Medulla oblongata (tissue), 1 donor: ENCODE results near the gene DNTT.
A peak's percentile ranks its signal among the peaks of the same experiment; 100 is the strongest.

Source experiments
- DNase-seq: peaks from one replicate; pipeline ENCODE4 v3.0.0-alpha.2; 2015; ENCODE audit errors: extremely low spot score

The DNTT gene

DNA sequence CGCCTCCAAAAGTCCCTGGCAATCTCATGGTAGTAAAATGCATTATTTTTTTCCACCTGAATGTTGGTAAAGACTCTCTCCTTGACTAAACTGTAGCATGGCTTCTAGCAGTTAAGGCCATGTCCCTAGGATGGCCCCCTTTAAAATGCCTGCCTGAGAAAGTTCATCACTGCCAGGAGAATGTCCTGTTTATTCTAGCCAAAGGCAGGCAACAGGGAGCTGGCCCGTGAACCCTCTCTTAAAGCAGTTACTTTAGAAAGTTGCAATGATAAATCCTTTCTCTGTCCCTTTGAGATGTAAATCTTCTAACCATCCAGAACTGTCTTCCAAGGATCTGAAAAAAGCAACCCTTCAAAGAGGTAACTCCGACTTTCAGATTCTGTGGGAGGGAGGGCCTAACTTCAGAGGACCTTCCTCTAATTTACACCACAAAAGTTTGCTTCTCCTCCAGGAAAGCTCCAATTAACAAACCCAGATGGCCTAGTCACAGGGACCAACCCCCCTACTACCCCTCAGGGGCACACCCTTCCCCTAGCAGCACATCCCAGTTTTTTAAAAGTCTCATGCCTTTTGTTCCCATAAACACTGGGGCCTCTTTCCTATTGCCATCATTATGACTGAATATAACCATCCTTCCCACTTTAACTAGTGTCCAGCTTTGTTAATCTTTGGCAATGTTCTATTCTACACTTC, 5.5 kb downstream of the DNTT start:
- DNase-seq, result no peak

DNA sequence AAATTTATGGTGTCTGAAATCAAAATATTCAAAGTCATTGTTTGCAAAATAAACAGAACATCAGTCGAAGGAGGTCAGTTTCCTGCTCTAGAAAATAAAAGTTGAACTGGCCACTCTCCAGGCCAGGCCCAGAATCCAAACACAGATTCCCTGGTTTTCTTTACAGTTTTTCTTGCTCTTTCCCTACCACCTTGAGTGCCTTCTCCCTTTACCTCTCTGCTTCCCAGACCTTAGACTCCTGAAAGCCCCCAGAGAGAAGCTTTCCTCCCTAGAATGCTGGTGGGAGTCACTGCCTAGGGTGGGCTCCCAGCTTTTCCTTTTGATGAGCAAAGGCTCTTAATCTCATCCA, 6.1 kb downstream of the DNTT start:
- DNase-seq, result no peak

DNA sequence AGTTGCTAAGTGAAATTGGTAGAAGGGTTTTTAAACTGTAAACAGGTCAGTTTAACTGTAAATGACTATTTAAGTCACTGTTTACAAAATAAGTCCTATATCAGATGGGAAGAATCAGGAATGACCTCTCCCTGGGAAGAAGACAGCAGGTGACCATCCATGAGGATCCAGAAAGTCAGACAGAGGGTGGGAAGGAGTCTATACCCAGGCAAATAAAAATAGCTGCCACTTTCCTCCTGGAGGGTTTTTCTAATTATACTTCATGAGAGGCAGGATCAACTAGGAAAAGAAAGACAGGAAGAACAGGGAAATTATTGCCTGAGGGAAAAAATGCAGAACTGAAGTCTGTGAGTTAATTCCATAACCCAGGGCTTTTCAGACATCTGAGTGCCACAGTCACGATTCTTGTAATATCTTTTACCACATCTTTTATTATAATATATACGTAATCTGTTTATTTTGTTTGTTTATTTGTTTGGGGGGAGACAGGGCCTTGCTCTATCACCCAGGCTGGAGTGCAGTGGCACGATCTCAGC, 7.0 kb downstream of the DNTT start:
- DNase-seq, result no peak

DNA sequence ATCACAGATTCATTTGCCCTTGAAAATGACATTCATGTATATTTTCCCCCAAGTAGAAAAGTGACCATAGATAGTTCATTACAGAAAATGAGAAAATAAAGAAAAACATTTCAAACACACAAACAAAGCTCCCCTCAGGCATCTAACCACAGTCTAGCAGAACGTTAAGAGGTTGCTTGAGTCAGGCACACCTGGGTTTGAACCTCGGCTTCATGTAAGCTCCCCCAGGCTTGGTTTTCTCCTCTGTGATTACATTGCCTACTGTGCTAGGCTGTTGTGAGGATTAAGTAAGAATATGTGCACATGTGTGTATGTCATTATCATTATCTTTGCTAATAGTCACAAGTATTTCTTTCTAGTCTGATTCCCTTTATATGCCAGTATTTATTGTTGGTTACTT, 9.1 kb downstream of the DNTT start:
- DNase-seq, result no peak

DNA sequence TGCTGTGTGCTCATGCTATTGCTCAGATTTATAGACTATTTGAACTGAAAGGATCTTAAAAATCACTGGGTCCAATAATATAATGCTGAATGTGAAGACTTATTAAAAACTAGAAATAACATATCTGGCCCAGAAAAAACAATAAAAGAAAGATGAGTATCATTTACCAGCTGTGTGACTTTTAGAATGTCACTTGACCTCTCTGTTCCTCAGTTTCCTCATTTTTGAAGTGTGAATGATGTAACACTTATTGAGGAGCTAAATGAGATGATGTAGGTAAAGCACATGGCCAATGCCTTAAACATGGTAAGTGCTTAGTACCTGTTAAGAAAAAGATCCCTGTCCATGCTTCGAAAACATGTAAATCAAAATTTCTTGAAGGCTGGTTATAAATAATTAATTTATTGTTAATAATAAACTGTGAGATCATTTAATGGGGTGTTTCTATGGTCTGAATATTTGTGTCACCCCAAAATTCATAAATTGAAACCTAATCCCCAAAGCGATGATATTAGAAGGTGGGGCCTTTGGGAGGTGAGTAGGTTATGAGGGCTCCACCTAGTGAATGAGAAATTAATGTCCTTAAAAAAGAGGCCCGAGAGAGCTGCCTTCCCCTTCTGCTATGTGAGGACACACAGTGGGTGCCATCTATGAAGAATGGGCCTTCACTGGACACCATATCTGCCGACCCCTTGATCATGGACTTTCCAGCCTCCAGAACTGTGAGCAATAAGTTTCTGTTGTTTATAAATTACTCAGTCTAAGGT, 13.0 kb downstream of the DNTT start:
- no peak for DNase-seq

DNA sequence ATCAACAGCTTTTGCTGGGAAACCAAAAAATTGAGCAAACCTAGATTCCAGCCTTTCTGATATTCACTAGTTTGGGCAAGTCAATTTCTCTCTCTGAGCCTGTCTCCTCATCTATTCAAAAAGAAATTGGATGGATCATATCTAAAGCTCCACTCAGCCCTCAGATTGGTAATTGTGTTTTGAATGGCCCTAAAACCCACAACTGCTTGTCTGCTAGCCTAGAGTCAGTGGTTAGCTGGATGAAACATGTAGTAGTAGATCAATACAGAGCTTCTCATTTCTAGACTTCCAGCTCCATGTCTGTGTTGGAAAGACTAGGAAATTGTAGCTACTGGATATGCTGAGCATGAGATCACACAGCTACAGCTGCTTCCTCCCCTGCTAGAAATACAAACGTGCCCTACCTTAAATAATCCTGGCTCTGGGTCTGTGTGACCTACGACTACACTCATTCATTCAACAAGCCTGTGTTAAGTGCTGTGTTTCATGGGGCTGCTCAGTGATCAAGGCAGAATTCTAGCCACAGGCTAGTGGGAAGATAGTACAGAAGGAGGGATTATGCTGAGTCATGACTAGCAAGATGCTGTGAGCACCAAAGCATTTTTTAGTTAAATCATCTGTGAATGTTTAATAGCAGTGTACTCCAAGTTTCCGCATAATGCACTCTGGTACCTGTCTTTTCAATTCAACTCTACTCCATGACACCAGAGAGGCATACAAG, 15.7 kb downstream of the DNTT start:
- no peak for DNase-seq

DNA sequence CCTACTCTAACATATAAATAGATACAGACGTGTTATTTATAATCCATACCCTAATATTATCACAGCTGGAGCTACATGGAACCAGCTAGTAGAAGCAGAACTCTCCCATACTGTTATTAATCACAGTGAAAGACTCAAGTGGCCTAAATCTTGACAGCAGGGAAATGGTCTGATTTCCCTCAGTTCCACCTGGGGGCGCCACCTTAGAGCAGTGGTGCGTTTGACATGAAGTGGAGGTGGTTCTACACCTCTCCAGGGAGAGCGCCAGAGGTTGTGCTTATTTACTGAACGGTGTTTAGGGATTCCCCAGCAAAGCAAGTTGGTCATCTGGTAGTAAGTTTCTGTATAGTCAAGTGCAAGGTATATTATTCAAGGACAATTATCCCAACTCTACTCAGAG, 17.6 kb downstream of the DNTT start:
- no peak for DNase-seq

DNA sequence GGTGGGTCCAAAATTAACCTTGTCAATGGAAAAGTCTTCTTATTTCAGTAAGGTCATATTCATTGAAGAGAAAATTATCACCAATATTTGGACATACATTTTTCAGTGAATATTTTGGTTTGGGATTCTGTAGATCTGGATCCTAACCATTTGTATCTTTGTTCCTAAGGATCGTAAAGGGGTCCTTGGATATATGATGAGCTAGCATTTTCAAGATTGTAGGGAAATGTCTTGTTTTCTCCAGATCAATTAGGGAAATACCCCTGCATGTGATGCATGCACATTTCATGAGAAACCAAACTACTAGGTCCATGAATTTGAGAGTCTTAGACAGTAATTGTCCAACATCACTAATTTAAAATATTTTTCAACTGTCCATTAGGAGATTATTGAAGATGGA, 18.0 kb downstream of the DNTT start:
- DNase-seq, result no peak

DNA sequence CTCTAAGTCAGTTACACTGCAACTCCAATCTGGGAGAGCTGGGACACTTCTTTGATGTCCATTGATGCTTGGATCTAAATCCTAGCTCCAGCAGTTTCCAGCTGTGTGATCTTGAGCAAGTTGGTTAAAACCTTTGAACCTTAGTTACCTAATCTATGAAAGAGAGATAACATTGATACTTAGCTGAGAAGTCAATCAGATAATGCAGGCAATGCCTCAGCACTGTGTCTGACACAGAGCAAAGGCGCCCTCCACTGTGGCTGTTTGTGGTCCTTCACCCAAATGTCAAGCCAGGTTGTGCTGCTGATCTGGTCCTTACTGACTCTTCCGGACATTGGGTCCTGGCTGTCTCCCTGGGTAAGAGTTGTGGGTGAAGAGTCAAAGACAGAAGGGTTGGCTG, 20.2 kb downstream of the DNTT start:
- DNase-seq, result no peak

DNA sequence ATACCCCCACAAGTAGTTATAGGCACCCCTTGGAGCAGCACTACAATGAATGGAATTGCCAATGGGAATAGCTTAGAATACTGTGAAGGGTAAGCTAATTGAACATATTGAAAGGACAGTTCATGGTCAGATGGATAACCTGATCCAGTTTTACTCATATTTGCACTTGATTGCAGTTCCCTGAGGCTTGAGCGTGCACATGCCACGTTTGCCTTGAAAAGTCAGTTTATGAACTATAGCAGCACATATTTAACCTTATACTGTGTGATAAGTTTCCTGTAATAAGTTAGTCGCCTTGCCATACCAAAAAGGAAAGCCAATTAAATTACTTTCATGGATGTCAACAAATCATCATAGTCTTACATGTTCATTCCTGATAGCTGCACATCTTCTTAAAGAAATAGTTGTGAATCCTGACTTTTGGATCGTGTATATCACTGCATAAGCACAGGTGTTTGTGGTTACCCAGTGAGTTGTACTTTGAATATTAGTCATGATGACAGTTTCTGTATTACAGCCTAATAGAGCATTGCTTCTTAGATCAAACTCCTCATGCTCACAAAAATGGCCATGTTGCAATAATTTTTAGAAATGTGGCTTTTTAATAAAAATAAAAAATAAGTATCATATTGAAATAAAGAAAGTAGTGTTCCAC, 21.6 kb downstream of the DNTT start:
- DNase-seq, result no peak

DNA sequence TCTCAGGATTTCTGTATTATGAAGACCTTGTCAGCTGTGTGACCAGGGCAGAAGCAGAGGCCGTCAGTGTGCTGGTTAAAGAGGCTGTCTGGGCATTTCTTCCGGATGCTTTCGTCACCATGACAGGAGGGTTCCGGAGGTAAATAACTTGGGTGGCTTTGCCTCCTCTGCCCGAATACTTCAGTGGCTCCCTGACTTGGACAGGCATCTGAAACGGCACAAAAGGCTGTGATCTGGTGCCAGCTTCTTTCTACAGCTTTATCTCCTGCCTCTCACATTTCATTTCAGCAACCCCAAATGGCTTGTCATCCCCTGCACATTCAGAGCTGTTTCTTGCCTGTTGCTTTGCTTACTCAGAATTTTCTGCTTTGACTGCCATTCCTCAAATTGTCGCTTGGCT, 23.2 kb downstream of the DNTT start:
- DNase-seq, result no peak

DNA sequence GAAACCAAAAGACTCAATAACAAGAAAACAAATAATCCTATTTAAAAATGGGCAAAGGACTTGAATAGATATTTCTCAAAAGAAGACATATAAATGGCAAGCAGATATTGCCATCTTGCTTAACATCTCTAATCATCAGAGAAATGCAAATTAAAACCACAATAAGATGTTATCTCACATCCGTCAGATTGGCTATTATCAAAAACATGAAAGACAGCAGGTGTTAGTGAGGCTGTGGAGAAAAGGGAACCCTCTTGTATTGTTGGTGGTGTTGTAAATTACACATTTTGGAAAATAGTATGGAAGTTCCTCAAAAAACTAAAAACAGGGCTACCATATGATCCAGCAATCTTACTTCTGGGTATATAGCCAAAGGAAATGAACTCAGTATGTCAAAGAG, 28.9 kb downstream of the DNTT start:
- DNase-seq, result no peak

DNA sequence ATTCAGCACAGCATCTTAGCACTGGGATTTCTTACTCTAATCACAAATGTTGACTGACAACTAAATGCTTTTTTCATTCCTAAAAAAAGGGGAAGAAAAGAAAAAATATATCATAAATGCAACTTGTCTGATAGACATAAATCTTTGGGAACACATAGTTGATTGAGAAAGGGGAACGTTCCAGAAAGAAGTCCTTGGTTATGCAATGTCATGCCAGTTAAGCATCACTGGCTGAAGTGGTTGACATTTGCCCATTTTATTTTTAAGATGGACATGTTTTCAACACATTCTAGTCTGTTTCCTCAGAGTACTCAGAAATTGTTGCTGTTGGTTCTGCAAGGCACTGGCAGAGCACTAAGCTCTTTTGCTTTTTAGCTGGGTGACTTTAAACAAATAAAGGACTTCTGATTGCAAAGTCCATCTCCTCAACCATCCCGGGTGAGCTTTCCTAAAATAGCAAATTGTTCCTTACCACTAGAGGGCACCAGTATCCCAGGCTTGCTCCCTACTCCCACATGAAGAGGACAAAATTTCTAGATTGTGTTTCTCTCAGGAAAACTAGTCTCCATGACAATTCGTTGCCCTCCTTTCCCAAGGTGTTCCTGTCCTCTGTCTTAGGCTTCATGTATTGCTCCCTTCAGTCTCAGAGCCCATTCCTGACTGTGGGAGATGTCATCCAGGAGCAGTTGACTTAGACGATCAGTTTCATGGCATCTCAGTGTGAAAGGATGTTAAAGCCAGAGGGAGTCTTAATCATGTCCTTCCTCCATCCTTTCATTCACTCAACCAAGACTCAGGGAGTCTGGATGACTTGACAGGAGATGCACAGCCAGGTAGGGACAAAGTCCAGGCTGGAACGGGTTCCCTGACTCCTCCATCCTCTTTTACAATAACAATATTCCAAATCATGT, 30.6 kb downstream of the DNTT start:
- peak; percentile 84 for DNase-seq

DNA sequence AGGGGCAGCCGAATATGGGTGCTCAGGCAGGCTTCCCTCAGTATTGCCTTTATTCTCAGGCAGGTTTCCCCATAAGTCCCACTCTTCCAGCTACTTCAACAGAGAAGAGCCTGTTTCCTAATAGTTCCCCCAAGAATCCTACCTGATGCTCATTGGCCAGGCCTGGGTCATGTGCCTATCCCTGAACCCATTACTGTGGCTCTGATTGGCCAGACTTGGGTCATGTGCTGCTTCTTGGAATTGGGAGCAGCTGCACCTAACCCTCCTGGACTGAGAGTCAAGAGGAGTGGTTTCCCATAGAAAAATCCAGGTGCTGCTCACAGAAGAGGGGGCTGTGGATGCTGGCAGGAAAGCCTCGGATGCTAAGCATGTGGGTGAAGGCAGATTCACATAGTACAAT, 32.9 kb downstream of the DNTT start:
- DNase-seq, result no peak

DNA sequence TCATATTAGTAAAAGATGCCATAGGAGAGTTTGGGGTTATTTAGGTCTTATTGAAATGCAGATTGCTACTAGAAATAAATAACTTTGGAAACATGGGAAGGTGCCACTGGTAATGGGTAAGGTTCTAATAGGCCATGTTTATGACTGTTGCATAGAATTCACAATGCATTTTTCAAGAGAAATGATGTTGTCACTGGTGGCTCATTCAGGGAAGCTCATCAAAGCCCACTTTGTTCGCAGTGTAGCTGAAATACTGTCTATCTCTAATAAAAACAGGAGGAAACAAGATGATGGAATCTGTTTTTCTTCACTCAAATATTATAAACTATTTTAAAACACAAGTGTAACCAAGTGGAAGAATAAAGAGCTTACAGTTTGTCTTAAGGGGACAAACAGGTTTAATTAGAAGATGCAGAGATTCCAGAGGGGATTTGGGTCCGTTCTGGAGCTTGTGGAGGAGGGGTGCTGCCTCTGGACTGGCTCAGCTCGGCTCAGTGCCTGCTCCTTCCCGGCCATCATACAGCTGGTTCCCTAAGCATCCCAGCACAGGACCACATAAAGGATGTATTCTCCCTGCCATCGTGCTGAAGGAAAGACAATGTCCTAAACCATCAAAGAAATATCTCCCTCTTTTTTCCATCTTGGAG, 34.2 kb downstream of the DNTT start:
- peak; percentile 32 for DNase-seq

DNA sequence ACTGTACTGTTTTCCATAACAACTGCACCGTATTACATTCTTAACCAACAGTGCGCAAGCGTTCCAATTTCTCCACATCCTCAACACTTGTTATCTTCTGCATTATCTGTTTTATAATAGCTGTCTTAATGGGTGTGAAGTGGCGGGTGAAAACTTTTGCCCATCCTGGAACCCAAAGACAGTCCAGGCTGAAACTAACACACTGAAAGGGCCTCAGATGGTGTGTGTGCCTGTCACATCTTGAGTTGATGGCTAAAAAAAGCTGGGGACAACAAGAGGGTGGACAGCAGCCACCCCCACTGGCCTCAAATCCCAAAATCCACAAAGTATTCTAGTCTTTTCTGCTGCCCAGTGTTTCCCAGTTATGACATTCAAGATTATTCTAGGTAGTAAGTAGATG, 35.1 kb downstream of the DNTT start:
- no peak for DNase-seq

DNA sequence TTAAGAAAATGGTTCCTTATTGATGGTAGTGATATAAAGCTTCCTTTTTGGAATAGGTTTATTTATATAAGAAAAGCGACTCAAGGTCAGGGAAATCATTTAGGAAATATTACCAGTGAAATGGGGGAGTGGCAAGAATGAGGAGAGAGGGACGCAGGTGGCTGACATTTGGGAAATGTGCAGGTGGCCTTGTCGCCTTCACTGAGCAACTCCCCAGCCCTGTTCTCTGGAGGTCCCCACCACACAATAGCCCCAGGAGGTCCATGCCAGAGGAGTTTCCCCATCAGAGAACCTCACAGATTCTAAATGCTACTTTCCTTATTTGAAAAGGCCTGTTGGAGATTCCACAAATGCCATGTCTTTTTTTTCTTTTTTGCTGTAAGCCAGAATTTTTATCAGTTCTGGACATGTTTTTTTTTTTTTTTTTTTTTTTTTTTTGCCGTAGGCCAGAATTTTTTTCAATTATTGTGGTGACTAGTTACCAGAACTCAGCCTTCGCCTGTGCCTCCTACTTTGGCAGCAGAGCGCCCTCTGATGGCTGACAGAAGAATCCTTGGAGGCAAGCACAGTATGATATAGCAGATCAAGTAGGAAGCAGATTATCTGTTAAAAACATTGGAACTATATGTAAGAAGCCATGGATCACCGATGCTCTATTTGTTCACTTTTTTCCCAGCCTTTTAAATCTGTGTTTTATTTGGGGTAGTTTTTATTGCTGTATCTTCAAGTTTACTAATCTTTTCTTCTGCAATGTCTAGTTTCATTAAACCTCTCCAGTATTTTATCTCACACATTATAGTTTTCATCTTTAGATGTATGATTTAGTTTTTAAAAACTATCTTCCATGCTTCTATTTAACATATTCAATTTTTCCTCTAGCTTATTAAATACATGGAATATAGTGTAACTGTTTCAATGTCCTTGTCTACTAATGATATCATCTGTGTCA, 36.0 kb downstream of the DNTT start:
- DNase-seq, result peak; percentile 83

DNA sequence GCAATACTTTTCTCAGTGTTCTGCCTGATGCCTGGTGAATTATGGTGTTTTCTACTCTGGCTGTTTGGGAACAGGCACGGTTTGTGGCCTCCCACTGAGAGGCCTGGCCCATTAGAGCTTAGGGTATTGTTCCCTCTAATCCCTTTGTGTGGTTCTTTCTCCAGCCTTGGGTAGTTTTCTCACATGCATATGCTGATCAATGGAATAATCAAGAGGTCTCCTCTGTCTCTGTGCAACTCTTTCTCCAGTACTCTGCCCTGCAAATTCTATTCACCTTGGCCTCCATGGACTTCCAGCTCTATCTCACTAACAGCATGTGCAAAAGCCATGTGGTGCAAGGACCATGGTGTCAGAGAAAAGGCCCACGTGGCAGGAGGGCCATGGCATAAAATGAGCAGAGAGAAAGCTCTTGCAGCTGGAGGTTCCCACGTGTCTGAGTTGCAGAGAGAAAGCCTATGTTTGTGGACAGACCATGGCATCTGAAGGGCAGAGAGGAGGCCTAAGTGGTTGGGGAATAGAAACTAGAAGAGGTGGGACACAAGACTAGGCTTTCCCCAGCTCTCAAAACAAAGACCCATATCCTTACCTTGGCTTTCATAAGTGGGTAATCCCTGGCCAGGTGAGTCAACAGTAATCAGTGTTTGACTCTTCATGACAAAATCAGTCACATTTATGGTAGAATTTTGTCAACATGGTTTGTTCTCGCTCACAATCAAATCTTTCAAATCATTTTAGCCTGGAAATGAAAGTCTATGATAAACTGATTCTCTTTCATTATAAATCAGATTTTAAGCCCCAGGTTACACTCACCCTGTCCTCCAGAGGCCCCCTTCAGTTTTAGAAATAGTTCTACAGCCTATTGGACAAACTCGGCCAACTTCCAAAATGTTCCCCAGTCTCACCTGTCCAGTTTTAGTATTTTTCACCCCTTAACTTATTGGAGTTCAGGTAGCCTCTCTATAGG, 37.3 kb downstream of the DNTT start:
- no peak for DNase-seq
